ENCODE measurements around the gene DPM1. TPM values are rescaled to one million over a fixed set of nuclear protein-coding genes. Genes with fewer than 3 reads are reported as not detected.

The DPM1 gene
- polyA plus RNA-seq, 1 of the 3 experiments (the other 2 are of a cell fraction) = 72.1 TPM

DNA sequence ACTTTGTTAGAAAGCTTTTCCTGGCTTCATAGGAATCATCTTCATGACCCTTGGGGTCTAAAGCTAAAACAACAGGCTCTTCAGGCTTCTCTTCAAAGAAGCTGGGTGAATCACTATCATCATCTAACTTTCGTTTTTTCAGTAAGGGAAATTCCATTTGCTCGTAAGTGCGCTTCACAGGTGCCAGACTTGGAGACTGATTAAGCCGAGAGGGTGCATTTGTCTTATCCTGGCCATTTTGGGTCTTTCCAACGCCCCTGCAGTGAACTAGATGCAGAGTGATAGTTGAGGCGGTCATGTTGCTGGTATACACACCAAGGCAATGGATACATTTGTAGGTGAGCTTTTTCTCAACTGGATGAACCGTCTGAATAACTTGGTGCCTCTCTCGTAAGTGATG is 65.9 kb downstream of the DPM1 start:
- H3K4me1 ChIP-seq (ENCODE audit: control insufficient read depth in 1 of 2, insufficient read depth in 2 of 2, low read depth in 1 of 2, low read length in 1 of 2) = no peaks in the 10 kb centered on the region; a peak in 1 of 4 replicates
- peaks cover 81 to 91% of the 10 kb centered on the region in 2 experiments for H3K36me3 ChIP-seq (replicated peaks in 1 of 2; ENCODE audit: control insufficient read depth in 1 of 2, insufficient read depth in 2 of 2, low read length in 1 of 2)
- no peaks in the 10 kb centered on the region for H3K9me2 ChIP-seq
- peaks cover 84% of the 10 kb centered on the region for H3K79me2 ChIP-seq (ENCODE audit: insufficient read depth)
- no peak for TF ChIP-seq POLR2AphosphoS5 (IDR thresholded peaks at IDR 0.05; ENCODE audit: low read depth, low read length)
- TF ChIP-seq RFX5 (IDR thresholded peaks at IDR 0.05; ENCODE audit: low read length) = no peak
- no peak for TF ChIP-seq TAF1 (IDR thresholded peaks at IDR 0.05; ENCODE audit: borderline replicate concordance, low read depth, low read length)
- no peak for TF ChIP-seq IRF3 (IDR thresholded peaks at IDR 0.05; ENCODE audit: low read depth, low read length)
- TF ChIP-seq MEF2A (IDR thresholded peaks at IDR 0.05; ENCODE audit: borderline replicate concordance, low read depth) = no peak
- TF ChIP-seq CHD2 (IDR thresholded peaks at IDR 0.05; ENCODE audit: low read length, partially characterized antibody) = no peak
- TF ChIP-seq RXRA (IDR thresholded peaks at IDR 0.05; ENCODE audit: borderline replicate concordance, low read depth) = no peak
- TF ChIP-seq SIN3A (IDR thresholded peaks at IDR 0.05; ENCODE audit: borderline replicate concordance, low read depth, low read length) = no peak
- TF ChIP-seq, protein P1, sequence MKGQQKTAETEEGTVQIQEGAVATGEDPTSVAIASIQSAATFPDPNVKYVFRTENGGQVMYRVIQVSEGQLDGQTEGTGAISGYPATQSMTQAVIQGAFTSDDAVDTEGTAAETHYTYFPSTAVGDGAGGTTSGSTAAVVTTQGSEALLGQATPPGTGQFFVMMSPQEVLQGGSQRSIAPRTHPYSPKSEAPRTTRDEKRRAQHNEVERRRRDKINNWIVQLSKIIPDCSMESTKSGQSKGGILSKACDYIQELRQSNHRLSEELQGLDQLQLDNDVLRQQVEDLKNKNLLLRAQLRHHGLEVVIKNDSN (IDR thresholded peaks at IDR 0.05; ENCODE audit: borderline replicate concordance, low read depth) = no peak
- CTCF ChIA-PET = no interaction called here
- no peaks in the 10 kb centered on the region for H3K27me3 ChIP-seq (ENCODE audit: insufficient read depth)
- H3F3A ChIP-seq (replicated peaks; ENCODE audit: insufficient read depth) = peaks cover 25% of the 10 kb centered on the region
- no peak overlapping the region for H3K4me2 ChIP-seq
- no peaks in the 10 kb centered on the region for H3K9me3 ChIP-seq
- POLR2A ChIA-PET = no interaction called here
- no peak overlapping the region for H3K27ac ChIP-seq (ENCODE audit: low read depth in 2 of 2, low read length in 1 of 2)
- peaks cover 30% of the 10 kb centered on the region for H4K20me1 ChIP-seq (ENCODE audit: insufficient read depth)
- H3K4me3 ChIP-seq (ENCODE audit: low read depth in 2 of 2, low read length in 1 of 2) = no peak overlapping the region
- DNase-seq = no peak
- WGBS (ENCODE audit: low lambda C conversion rate) = 92% methylated on average over 8 of the region's 8 CpGs
- H2AFZ ChIP-seq (ENCODE audit: low read depth) = no peak overlapping the region
- H3K9ac ChIP-seq = no peak overlapping the region

DNA sequence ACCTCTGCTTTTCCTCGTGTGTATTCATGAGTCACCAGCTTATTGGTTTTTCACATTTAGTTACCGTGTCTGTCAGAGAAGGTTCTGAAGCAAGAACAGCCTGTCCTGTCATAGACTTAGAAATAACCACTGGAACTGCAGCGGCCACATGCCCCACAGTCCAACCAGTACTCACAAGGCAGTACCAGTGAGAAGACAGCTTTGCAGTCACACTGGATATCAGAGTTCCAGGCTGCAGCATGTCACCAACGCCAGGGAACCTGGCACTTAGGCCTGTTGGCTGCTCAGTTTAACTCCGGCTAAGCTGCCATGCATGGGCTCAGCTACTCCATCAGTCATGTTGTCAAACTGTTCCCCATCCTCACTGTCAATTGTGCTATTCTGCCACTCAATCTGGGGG is 67.2 kb downstream of the DPM1 start:
- Histone ChIP-seq H3F3A (replicated peaks; ENCODE audit: insufficient read depth) (peaks cover 30% of the 10 kb centered on the region), H2AFZ (ENCODE audit: low read depth) (no peak overlapping the region), H3K4me2 (no peak overlapping the region), H3K9me3 (no peaks in the 10 kb centered on the region), H3K27ac (ENCODE audit: low read depth in 2 of 2, low read length in 1 of 2) (no peak overlapping the region; a peak in 1 of 4 replicates), H3K4me1 (ENCODE audit: control insufficient read depth in 1 of 2, insufficient read depth in 2 of 2, low read depth in 1 of 2, low read length in 1 of 2) (no peaks in the 10 kb centered on the region; a peak in 1 of 4 replicates), H3K27me3 (ENCODE audit: insufficient read depth) (no peaks in the 10 kb centered on the region), H3K9me2 (no peaks in the 10 kb centered on the region), H4K20me1 (ENCODE audit: insufficient read depth) (peaks cover 24% of the 10 kb centered on the region), H3K4me3 (ENCODE audit: low read depth in 2 of 2, low read length in 1 of 2) (no peak overlapping the region), H3K9ac (no peak overlapping the region), H3K79me2 (ENCODE audit: insufficient read depth) (peaks cover 72% of the 10 kb centered on the region), H3K36me3 (replicated peaks in 1 of 2; ENCODE audit: control insufficient read depth in 1 of 2, insufficient read depth in 2 of 2, low read length in 1 of 2) (peaks cover 79 to 84% of the 10 kb centered on the region in 2 experiments)
- ChIA-PET POLR2A (no interaction called here), CTCF (interaction anchor here (1.4 to 1.6 kb wide), 3 partner anchors 38 to 805 kb away, joined by 3 to 9 read pairs (median 4); partner anchors contain the start of gene BCAS4)
- 80% methylated on average over 4 of the region's 5 CpGs for WGBS (ENCODE audit: low lambda C conversion rate)
- DNase-seq = no peak
- TF ChIP-seq GATA2 (CRISPR knock-in tag; IDR thresholded peaks at IDR 0.05) (no peak), EZH2phosphoT487 (IDR thresholded peaks at IDR 0.05; ENCODE audit: borderline replicate concordance, low read depth) (no peak), RXRA (IDR thresholded peaks at IDR 0.05; ENCODE audit: borderline replicate concordance, low read depth) (no peak), TCF12 (IDR thresholded peaks at IDR 0.05) (no peak), TEAD4 (IDR thresholded peaks at IDR 0.05; ENCODE audit: borderline replicate concordance, insufficient read depth) (no peak), MEF2A (IDR thresholded peaks at IDR 0.05; ENCODE audit: borderline replicate concordance, low read depth) (no peak), MAX (IDR thresholded peaks at IDR 0.05; ENCODE audit: low read depth) (no peak), CTCF (IDR thresholded peaks at IDR 0.05) (no peak), RCOR1 (IDR thresholded peaks at IDR 0.05; ENCODE audit: low read length) (no peak), SMC3 (IDR thresholded peaks at IDR 0.05; ENCODE audit: low read depth, low read length) (no peak)
- TF ChIP-seq, protein P2, sequence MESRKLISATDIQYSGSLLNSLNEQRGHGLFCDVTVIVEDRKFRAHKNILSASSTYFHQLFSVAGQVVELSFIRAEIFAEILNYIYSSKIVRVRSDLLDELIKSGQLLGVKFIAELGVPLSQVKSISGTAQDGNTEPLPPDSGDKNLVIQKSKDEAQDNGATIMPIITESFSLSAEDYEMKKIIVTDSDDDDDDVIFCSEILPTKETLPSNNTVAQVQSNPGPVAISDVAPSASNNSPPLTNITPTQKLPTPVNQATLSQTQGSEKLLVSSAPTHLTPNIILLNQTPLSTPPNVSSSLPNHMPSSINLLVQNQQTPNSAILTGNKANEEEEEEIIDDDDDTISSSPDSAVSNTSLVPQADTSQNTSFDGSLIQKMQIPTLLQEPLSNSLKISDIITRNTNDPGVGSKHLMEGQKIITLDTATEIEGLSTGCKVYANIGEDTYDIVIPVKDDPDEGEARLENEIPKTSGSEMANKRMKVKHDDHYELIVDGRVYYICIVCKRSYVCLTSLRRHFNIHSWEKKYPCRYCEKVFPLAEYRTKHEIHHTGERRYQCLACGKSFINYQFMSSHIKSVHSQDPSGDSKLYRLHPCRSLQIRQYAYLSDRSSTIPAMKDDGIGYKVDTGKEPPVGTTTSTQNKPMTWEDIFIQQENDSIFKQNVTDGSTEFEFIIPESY (IDR thresholded peaks at IDR 0.05; ENCODE audit: borderline replicate concordance, low read depth) = no peak
- TF ChIP-seq, protein P3, sequence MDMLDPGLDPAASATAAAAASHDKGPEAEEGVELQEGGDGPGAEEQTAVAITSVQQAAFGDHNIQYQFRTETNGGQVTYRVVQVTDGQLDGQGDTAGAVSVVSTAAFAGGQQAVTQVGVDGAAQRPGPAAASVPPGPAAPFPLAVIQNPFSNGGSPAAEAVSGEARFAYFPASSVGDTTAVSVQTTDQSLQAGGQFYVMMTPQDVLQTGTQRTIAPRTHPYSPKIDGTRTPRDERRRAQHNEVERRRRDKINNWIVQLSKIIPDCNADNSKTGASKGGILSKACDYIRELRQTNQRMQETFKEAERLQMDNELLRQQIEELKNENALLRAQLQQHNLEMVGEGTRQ (IDR thresholded peaks at IDR 0.05; ENCODE audit: borderline replicate concordance, low read depth, low read length) = no peak
- TF ChIP-seq, protein P4, sequence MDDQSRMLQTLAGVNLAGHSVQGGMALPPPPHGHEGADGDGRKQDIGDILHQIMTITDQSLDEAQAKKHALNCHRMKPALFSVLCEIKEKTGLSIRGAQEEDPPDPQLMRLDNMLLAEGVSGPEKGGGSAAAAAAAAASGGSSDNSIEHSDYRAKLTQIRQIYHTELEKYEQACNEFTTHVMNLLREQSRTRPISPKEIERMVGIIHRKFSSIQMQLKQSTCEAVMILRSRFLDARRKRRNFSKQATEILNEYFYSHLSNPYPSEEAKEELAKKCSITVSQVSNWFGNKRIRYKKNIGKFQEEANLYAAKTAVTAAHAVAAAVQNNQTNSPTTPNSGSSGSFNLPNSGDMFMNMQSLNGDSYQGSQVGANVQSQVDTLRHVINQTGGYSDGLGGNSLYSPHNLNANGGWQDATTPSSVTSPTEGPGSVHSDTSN (IDR thresholded peaks at IDR 0.05) = no peak

All from SK-N-SH (cell line).